PC-3 (cell line): ENCODE measurements around the gene SLC7A6. TPM values are rescaled to one million over a fixed set of nuclear protein-coding genes. Genes with fewer than 3 reads are reported as not detected.

Experiments
- ATAC-seq: fragments of 200-7000 bp; cut with Tn5 transposase; 2 replicates; pipeline ENCODE4 v1.9.1; 2020; ENCODE audit warnings: mild to moderate bottlenecking, moderate library complexity
- BruUV-seq: library from RNA; stranded (reverse); fragments of 400-500 nt; replicated peaks from 2 replicates; lab custom pipeline; 2021; lab: Mats Ljungman, UMichigan
- CTCF ChIA-PET: fragments of 300-600 bp; sonication (Branson Sonifier 250); formaldehyde crosslinking; loops from one replicate; lab custom pipeline; 2022; ENCODE audit warnings: antibody characterized with exemption; lab: Charles Lee
- POLR2A ChIA-PET: fragments of 300-600 bp; sonication (Branson Sonifier 250); formaldehyde crosslinking; loops from one replicate; lab custom pipeline; 2022; ENCODE audit warnings: antibody characterized with exemption; ENCODE audit not compliant: unreplicated experiment; lab: Charles Lee
- DNase-seq: peaks from one replicate; pipeline ENCODE4 v3.0.0-alpha.2; 2015
- H2AFZ ChIP-seq: fragments of 300-600 bp; sonication (generic); 2 replicates; pipeline ENCODE4 v1.6.0; 2016; ENCODE audit warnings: antibody characterized with exemption, low read length
- H3F3A ChIP-seq: fragments of 300-600 bp; sonication (generic); one replicate; pipeline ENCODE4 v1.6.0; 2017; ENCODE audit warnings: antibody characterized with exemption, low read length, control low read depth, mild to moderate bottlenecking; ENCODE audit not compliant: unreplicated experiment
- H3K27ac ChIP-seq: fragments of 300-600 bp; sonication (generic); 2 replicates; pipeline ENCODE4 v1.5.1; 2016; ENCODE audit warnings: mild to moderate bottlenecking, low read length
- H3K27me3 ChIP-seq: fragments of 300-600 bp; sonication (generic); 2 replicates; pipeline ENCODE4 v1.6.1; 2016; ENCODE audit warnings: low read length, mixed read lengths
- H3K36me3 ChIP-seq: fragments of 300-600 bp; sonication (generic); 2 replicates; pipeline ENCODE4 v1.6.1; 2016; ENCODE audit warnings: low read depth, mixed run types, low read length, mixed read lengths
- H3K4me1 ChIP-seq: fragments of 300-600 bp; sonication (generic); 2 replicates; pipeline ENCODE4 v1.5.1; 2016; ENCODE audit warnings: low read length; ENCODE audit not compliant: insufficient read depth
- H3K4me2 ChIP-seq: fragments of 300-600 bp; sonication (generic); 2 replicates; pipeline ENCODE4 v1.6.0; 2016; ENCODE audit warnings: low read length
- H3K4me3 ChIP-seq: fragments of 300-600 bp; sonication (generic); 2 replicates; pipeline ENCODE4 v1.5.1; 2016; ENCODE audit warnings: mild to moderate bottlenecking, low read length, mixed read lengths
- H3K79me2 ChIP-seq: fragments of 300-600 bp; sonication (generic); 2 replicates; pipeline ENCODE4 v1.6.1; 2017; ENCODE audit warnings: low read length, mixed read lengths
- H3K9ac ChIP-seq: fragments of 300-600 bp; sonication (generic); 2 replicates; pipeline ENCODE4 v1.6.0; 2016; ENCODE audit warnings: mild to moderate bottlenecking, low read length
- H3K9me2 ChIP-seq: fragments of 300-600 bp; sonication (generic); replicated peaks from 2 replicates; pipeline ENCODE4 v1.6.1; 2016; ENCODE audit warnings: mixed run types, low read length, mixed read lengths
- H3K9me3 ChIP-seq: fragments of 300-600 bp; sonication (generic); 2 replicates; pipeline ENCODE4 v1.6.1; 2016; ENCODE audit warnings: low read length, mixed read lengths
- H4K20me1 ChIP-seq: fragments of 300-600 bp; sonication (generic); 2 replicates; pipeline ENCODE4 v1.6.1; 2016; ENCODE audit warnings: low read length, mixed read lengths
- CTCF ChIP-seq: fragments of 300-600 bp; sonication (generic); conservative IDR thresholded peaks from 2 replicates; pipeline ENCODE4 v1.5.1; 2017; ENCODE audit warnings: antibody characterized with exemption, low read depth, mild to moderate bottlenecking, low read length
- EZH2 ChIP-seq: fragments of 300-600 bp; sonication (generic); IDR thresholded peaks from one replicate; pipeline ENCODE4 v1.6.1; 2017; ENCODE audit warnings: antibody characterized with exemption, mild to moderate bottlenecking, low read length; ENCODE audit not compliant: unreplicated experiment
- EZH2phosphoT487 ChIP-seq: fragments of 300-600 bp; sonication (generic); IDR thresholded peaks from 2 replicates; pipeline ENCODE4 v1.6.1; 2018; ENCODE audit warnings: mild to moderate bottlenecking, antibody characterized with exemption, low read length, borderline replicate concordance
- intact Hi-C: fragments of 100-400 bp; cut with micrococcal nuclease; formaldehyde crosslinking; loops from 2 replicates; pipeline ENCODE4 v1.9.0; 2023
- total RNA-seq: library from RNA; depleted of rRNA; stranded (reverse); fragments of >200 nt; gene quantifications from 2 replicates; pipeline ENCODE4 v1.2.3, GENCODE V29; 2014

Gene SLC7A6
- total RNA-seq, 1 experiment from 2014 or later, result 24.7 TPM

GRCh38 chr16:68267612-68268405 lies 3.5 kb downstream of the SLC7A6 start:
- Histone ChIP-seq H4K20me1 (no peaks in the 10 kb centered on the region), H3K27ac (no peak overlapping the region), H3K9ac (no peak overlapping the region), H3F3A (no peaks in the 10 kb centered on the region), H3K9me2 (no peaks in the 10 kb centered on the region), H3K4me2 (no peak overlapping the region), H3K4me3 (no peak overlapping the region), H3K79me2 (peaks cover 83% of the 10 kb centered on the region), H3K4me1 (peaks cover 14% of the 10 kb centered on the region; the same call in 1 of the 2 replicates), H3K9me3 (no peaks in the 10 kb centered on the region), H2AFZ (no peak overlapping the region), H3K27me3 (no peaks in the 10 kb centered on the region), H3K36me3 (no peaks in the 10 kb centered on the region)
- BruUV-seq, result no TSS peak
- CTCF ChIA-PET, result no interaction called here
- POLR2A ChIA-PET, result no interaction called here
- intact Hi-C loops, result no loop called here
- ATAC-seq (no peak), DNase-seq (no peak)
- no peak for TF ChIP-seq EZH2phosphoT487
- no peak for TF ChIP-seq CTCF
- no peak for TF ChIP-seq EZH2

GRCh38 chr16:68269793-68270192 lies 5.5 kb downstream of the SLC7A6 start:
- no peaks in the 10 kb centered on the region; the same call in 1 of the 2 replicates for H3K36me3 ChIP-seq
- no TSS peak for BruUV-seq
- no peaks in the 10 kb centered on the region for H3K27me3 ChIP-seq
- H3K4me1 ChIP-seq, result peaks cover 7% of the 10 kb centered on the region; the same call in 1 of the 2 replicates
- DNase-seq (no peak), ATAC-seq (no peak)
- no peak overlapping the region for H3K27ac ChIP-seq
- H3K4me3 ChIP-seq, result no peak overlapping the region
- no peaks in the 10 kb centered on the region for H3K9me3 ChIP-seq
- no peak overlapping the region for H2AFZ ChIP-seq
- intact Hi-C loops, result no loop called here
- no peak overlapping the region for H3K4me2 ChIP-seq
- no peak for TF ChIP-seq EZH2
- TF ChIP-seq CTCF, result no peak
- TF ChIP-seq EZH2phosphoT487, result no peak
- H4K20me1 ChIP-seq, result no peaks in the 10 kb centered on the region
- CTCF ChIA-PET, result no interaction called here
- POLR2A ChIA-PET, result no interaction called here
- H3K9ac ChIP-seq, result no peak overlapping the region
- no peaks in the 10 kb centered on the region for H3K9me2 ChIP-seq
- no peaks in the 10 kb centered on the region for H3F3A ChIP-seq
- H3K79me2 ChIP-seq, result peaks cover 91% of the 10 kb centered on the region

- BruUV-seq, result no TSS peak
- DNase-seq (no peak), ATAC-seq (no peak)
- Histone ChIP-seq H3K36me3 (no peaks in the 10 kb centered on the region; the same call in 1 of the 2 replicates), H3K4me1 (peaks cover 7% of the 10 kb centered on the region; the same call in 1 of the 2 replicates), H3K4me3 (no peak overlapping the region), H3K9ac (no peak overlapping the region), H4K20me1 (no peaks in the 10 kb centered on the region), H3K79me2 (peaks cover 85% of the 10 kb centered on the region), H3K9me3 (no peaks in the 10 kb centered on the region), H3F3A (no peaks in the 10 kb centered on the region), H3K4me2 (no peak overlapping the region), H2AFZ (no peak overlapping the region), H3K9me2 (no peaks in the 10 kb centered on the region), H3K27me3 (no peaks in the 10 kb centered on the region), H3K27ac (no peak overlapping the region)
- POLR2A ChIA-PET, result no interaction called here
- intact Hi-C loops, result no loop called here
- TF ChIP-seq CTCF (no peak), EZH2 (no peak), EZH2phosphoT487 (no peak)
- CTCF ChIA-PET, result no interaction called here
These were observed 6.0 kb downstream of the SLC7A6 start for GRCh38 chr16:68270353-68270752.
